Superior temporal gyrus (tissue), 1 donor: ENCODE results near the gene ATP10A.
A peak's percentile ranks its signal among the peaks of the same experiment; 100 is the strongest.
"Not testable (repeated sequence)": the region's sequence is repeated elsewhere in the genome, so short reads cannot be mapped to it uniquely, and the experiment has no call there.

Source experiments
- DNase-seq: peaks from one replicate; pipeline ENCODE4 v3.0.0-alpha.2; 2016; ENCODE audit errors: extremely low spot score

ATP10A gene

DNA sequence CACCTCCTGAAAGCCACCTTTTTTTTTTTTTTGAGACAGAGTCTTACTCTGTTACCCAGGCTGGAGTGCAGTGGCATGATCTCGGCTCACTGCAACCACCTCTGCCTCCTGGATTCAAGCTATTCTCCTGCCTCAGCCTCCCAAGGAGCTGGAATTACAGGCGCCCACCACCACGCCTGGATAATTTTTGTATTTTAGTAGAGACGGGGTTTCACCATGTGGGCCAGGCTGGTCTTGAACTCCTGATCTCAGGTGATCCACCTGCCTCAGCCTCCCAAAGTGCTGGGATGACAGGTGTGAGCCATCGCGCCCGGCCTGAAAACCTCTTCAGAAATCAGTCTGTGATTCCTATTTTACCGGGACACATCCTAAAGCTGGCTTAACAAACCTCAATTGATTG, 91.4 kb downstream of the ATP10A start:
- DNase-seq: not testable (repeated sequence)

DNA sequence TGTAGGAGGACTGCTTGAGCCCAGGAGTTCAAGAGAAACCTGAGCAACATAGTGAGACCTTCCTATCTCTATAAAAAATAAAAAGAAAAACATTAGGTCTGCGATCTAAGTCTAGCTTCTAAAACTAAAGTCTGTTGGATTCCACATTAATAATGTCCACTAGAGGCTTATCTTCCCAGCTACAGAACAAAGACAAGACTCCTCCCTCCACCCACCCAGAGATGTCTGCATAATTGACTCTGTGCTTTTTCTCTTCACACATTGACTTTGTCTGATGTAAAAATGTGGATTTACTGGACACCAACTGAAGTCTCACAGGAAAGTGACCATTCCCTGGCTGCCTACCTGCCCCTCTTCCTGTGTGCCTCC, 91.8 kb downstream of the ATP10A start:
- no peak for DNase-seq

DNA sequence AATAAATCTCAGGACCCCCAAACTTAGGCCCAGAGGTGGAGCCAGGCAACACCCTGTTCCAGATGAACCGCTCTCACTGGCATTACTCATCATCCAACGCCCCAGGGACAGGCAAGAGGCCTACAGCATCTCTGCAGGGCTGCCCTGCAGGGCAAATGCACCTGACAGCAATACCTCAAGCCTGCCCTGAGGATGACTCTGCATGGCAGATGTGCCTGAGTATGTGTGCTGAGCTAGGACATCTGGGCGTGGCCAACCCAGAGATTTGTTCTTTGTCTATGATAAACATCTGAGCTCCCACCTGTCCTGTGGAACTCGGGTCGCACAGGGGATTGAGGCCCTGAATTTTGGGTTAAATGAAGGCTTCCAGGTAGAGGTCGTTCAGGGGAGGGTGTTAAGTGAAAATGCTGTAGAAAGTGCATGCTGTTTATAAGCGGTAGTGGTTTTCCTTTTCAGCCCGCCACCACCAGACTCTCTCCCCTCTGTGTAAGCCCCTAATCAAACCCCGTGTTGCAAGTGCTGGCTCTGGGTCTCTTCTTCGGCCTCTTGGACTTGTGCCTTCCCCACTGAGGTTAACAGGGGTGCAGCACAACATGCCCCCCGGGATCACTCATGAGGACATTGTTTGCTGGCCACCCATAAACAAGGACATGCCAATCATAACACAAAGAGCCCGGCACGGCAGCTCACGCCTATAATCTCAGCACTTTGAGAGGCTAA, 92.3 kb downstream of the ATP10A start:
- DNase-seq: no peak

DNA sequence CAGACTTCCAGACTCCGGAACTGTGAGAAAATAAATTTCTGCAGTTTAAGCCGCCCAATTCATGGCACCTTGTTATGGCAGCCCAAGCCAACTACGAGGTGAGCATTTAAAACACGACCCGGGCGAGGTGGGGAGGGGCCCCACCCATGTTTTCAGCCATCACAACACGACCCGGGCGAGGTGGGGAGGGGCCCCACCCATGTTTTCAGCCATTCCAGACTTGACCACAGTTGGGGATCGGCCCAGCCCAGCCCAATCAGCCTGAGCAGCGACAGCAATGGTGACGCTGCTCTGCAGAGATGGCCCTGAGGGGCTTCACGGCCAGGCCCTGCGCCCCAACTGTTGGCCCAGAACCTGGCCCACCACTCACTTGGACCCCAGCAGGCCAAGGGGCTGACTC, 93.1 kb downstream of the ATP10A start:
- no peak for DNase-seq

DNA sequence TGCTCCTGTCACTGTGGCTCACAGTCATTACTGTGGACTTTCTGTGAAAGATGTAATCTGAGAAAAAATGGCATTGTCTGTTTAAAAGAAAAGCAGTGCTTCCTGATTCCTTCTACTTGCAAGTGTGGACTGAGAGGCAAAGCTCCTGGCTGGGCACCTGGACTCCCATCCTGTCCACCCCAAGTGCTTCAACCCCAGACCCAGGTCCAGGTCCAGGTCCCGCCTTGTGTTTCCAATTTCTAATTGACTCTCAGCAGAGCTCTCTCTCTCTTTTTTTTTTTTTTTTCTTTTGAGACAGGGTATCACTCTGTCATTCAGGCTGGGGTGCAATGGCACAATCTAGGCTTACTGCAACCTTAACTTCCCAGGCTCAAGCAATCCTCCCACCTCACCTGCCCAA, 94.9 kb downstream of the ATP10A start:
- no peak for DNase-seq

DNA sequence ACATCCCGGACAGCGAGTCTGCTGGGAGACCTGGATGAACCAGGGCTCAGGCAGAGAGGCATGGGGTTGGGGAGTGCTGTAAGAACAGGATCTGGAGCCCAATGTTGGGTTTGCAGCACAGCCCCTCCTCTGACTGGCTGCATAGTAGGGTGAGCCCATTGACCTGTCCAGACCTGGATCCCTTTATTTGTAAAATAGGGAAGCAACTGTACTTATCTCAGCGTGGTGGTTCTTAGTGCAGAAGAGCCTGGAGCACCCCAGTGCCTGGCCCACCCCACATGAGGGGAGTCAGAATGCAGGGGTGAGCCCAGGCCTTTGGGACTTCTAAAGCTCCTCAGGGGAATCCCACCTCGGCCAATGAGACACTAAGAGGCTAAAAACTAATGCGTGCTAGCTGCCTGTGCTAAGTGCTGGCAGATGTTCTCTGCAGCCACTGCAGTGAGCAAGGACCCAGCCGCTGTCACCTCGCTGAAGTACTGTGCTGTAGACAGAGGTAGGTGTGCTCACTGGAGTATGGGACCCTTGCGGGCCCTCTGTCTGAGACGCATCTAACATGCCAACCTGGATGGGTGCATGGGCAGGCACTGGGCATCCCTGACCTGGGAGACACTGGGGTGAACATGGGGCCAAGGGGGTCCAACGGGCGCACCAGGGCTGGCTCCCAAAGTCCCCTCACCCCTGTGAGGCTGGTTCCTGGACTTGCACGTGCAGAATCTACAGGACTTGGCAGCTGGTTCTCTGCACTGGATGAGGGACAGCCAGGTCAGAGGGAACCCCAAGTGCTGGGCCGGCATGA, 95.6 kb downstream of the ATP10A start:
- no peak for DNase-seq

DNA sequence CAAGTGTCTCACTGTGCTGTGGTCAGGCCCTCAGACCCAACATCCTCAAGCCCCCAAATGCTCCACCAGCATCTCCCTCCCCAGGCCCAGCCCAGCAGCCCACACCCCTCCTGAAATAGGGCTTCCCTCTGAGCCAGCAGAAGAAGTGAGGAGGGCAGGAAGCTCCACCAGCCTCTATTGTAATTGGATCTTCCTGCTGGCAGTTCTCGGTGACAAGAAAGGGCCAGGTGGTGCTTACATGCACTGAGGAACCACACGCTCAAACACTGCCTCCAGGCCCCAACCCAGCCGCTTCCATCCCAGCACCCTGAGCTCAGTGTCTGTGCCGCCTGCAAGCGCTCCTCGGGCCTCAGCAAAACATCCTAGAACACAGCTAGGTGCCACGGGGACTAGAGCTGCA, 96.7 kb downstream of the ATP10A start:
- no peak for DNase-seq

DNA sequence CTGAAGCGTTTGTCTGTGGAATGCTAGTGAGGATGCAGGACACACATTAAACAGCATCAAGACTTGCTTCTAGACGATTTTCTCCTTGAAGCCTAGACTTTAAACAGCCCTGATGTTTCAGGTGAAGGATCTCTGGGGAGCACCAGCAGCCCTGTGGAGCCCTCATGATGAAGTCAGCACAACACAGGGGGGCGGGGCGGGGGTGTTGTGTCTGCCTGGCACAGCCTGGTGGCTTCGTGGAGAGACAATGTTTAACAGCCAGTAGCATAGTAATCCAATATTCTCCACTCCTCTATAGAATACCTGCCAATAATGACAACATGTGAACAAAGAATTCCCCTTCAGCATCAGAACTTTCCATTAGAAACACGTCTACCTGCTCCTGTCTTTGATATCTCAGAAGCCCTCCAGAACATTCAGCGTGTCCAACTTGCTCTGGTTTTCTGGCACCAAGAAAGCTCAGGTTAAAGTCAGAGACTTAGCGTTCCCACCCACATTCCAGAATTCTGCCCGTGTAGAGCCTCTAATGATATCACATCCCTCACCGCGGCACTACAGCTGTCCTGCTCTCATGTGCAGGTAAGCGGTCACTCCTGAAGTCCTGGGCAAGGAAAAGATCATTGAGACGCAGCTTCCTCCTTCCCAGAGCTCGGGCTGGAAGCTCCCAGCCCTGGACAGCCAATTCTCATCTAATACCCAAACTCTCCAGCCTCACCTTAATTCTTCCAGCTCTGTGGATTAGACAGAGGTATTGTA, 98.0 kb downstream of the ATP10A start:
- DNase-seq: no peak

DNA sequence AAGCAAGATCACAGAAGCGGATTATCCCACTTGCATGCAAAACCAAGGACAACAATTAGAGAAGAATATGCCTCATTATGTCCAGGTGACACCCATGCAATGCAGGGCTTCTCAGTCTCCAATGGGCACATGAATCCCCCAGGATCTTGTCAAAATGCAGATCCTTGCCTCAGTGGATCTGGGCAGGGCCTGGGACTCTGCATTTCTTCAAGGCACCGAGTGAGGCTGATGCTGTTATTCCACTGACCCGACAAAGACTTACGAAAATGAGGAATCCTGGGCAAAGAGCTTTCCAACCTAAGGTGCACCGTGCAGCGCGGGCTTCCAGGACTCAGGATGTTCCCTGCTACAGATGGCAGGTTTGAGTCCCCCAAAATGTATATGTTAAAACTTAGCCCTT, 99.2 kb downstream of the ATP10A start:
- DNase-seq: no peak

DNA sequence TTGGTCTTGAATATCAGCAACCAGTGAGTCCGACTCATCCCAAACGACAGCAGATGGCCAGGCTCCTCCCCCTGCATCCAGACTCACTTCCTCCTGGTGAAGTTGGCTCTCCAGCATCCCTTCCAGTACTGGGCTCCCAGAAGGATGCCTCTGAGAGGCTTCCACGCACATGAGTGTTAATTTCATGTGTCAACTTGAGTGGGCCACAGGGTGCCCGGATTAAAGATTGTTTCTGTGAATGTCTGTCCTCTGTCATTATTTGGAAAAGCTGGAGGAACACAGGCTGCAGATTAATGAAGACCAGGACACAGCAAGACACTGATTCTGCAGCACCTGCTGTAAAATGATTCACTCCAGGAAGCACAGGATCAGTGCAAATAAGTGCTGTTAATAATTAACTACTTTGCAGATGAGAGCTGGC, 99.8 kb downstream of the ATP10A start:
- DNase-seq: no peak

DNA sequence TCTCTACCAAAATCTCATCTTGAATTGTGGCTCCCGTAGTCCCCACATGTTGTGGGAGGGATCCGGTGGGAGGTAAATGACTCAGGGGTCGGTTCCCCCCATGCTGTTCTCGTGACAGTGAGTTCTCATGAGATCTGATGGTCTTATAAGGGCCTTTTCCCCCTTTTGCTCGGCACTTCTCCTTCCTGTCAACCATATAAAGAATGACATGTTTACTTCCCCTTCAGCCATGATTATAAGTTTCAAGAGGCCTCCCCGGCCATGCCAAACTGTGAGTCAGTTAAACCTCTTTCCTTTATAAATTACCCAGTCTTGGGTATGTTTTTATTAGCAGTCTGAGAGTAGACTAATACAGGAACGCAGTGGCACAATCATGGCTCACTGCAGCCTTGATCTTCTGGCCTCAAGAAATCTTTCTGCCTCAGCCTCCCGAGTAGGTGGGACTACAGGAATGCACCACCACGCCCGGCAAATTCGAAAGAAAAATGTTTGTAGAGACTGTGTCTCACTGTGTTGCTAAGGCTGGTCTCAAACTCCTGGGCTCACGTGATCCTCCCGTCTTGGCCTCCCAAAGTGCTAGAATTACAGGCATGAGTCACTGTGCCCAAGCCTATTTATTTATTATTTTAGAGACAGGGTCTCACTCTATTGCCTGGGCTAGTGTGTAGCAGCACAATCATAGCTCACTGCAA, 101.0 kb downstream of the ATP10A start:
- no peak for DNase-seq

DNA sequence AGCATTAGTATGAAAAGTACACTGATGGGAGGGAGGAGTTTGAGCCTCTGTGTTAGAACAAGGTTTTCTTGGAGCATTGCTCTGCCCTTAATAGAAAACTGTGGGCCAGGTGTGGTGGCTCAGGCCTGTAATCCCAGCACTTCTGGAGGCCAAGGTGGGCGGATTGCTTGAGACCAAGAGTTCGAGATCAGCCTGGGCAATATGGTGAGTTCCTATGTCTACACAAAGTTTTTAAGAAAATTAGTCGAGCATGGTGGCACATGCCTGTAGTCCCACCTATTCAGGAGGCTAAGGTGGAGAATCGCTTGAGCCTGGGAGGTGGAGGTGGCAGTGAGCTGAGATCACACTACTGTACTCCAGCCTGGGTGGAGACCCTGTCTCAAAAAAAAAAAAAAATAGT, 103.7 kb downstream of the ATP10A start:
- DNase-seq: no peak

DNA sequence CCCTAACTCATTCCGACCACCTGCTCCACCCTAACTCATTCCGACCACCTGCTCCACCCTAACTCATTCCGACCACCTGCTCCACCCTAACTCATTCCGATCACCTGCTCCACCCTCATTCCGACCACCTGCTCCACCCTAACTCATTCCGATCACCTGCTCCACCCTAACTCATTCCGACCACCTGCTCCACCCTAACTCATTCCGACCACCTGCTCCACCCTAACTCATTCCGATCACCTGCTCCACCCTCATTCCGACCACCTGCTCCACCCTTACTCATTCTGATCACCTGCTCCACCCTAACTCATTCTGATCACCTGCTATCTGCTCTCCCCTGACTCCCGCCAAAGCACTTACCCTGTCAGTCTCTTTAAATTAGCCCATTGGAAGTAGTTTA, 104.5 kb downstream of the ATP10A start:
- DNase-seq: not testable (repeated sequence)

DNA sequence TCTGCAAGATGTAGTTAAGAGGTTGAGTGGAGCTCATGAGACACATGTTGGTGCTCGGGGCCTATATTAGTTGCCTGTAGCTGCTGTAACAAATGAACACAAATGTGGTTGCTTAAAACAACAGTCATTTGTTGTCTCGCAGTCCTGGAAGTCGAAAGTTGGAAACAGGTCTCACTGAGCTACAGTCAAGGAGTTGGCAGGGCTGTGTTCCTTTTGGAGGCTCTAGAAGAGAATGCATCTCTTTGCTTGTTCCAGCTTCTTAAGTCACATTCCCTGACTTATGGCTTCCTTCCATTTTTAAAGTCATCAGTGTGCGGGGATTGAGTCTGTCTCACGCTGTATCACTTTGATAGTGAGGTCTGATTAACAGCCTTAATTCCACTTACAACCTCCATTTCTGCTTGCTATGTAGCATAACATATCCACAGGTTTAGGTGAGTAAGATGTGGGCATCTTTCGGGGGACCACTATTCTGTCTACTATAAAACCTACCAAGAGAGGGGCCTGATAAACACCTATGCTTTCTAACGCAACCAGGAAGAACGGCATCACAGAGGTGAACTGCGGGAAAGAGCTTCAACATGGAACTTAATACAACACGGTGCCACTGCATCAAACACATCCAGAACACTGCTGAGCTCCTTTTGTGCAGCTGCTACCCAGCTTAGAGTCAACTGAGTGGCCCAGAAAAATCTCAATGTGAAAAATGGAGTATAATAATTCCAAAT, 119.4 kb downstream of the ATP10A start:
- DNase-seq: no peak

DNA sequence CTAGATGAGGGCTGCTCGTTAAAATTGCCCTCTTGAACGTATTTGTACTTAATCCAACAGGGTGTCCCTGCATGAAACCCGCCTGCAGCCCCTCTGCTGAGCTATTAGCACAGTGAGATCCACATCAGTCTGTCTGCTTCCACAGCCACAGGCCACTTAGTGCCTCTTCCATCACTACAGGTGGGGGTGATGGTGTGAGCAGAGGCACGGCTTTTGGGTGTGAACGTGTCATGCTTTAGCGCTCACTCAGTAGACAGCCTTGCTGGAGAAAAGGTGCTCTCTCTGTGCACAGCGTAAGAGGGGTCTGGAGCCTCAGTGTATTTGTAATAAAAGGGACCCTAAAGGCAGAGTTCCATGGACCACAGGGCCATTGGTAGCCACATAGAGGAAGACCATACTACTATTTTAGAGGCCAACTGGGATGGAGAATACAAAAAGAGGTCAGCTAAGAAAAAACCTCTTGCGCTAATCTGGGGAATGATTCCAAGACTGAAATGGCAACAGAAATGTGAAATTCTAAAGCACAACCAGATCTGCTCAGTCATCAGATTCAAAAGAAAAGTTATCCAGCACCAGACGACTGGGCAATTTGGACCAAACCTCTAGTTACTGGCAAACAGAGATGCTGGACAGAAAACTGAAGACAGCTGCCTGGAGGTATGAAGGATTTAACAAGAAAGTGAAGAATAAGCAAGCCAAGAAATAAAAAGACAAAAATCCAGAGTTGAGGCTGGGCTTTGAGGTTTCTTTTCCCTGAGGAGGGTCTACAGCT, 120.2 kb downstream of the ATP10A start:
- DNase-seq: no peak

DNA sequence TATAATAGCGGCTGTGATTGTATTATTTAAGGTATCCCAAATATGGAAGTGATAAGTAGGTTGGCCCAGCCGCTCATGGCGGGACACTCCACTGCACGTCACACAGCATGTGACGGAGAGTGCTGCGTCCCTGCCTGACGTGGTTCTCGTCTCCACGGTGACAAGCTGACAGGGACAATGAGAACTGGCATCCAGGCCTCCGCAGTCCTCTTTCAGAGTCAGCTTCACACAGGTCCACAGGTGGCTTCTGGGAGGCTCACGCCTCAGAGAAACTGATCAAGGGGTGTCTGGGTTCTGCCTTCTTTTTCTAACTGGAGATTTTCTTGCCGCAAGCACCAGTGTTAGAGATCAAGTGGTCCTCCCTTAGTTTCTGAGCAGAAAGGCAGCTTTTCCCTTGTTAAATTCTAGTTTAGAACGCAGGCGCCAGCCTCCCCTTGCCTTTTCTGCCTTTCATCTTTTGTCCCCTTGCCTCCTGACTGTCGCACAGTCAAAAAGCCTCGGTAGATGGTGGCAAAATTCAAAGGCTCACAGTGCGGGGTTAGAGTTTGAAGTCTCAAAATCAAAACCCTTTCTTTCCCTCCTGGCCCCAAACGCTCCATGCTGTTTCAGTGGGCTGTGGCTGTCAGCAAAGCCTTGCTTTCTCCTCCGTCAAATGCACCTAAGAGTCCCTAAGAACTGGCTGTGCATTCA, 120.9 kb downstream of the ATP10A start:
- DNase-seq: no peak

DNA sequence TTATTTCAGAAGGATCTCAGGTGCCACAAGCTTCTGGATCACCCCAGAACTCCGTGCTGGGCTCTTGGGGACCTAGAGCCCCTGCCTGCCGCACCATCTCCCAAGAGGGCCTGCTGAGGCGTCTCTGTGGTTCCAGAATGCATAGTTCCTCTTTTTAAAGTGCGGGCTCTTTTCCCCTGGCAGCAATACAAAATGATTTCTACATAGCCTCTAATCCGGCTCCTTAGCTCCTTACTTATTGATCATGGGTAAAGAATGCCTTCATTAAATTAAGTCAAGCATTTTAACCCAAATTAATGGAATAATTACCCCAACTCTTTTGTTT, 121.9 kb downstream of the ATP10A start:
- DNase-seq: no peak

DNA sequence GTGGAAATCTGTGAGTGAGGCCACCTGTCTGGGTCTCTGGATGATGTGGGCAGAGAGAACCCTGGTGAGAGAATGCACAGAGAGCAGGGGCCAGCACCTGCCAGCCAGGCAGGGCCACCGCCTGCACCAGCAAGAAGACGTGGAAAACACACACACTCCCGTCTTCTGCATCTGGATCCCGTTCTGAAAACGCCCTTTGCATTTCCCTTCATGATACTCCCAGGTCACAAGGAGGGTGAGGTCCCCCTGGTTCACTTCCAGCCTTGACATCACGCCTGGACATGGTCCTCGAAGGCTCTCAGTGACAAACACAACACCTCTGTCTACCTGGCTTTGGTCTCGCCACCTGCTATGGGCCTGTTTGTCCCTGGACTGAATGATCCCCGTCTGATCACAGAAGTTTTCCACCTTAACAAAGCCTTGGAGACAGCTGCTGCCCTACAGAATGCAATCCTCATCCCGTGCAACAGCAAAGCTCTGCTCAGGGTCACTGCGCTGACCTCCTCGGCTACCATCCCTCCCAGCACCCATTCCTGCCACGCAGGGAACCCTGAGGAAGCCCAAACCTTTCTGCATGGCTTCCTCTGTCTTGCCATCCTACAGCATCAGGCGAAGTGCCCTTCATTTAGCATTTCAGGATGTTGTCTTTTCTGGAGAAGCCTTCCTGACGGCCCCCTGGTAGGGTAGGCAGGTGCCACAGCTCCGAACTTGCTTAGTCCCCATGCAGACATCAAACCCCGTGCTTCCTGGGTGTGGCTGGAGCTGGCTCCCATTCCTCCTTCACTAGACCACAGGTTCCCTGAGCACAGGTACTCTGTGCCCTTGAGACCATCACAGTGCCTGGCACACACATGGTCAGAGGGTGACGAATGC, 122.5 kb downstream of the ATP10A start:
- no peak for DNase-seq

DNA sequence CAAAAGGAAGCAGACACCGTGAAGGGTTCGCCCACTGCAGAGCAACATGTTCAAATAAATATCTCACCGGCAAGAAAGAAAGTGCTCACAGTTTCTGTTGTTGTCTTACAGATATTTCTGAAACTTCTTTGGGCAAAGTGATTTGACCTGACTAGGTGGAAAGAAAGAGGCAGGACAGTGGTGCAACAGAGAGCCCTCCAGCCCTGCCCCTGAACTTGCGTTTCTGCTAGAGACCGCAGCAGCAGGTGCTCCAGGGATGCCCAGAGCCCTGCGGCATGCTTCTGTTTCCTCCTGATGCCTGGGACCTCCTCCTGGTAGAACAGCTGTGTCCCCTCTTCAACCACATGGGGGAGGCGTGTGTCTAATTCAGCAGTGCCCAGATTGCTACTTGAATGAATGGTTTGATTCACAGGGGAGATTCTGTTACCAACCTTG, 123.4 kb downstream of the ATP10A start:
- peak; percentile 43 for DNase-seq
